SKM-1 treated with dmso at 0.1 percent for 144 hours (cell line): ENCODE measurements around the gene SH3PXD2A.

Source experiments
- DNase-seq: peaks from one replicate; lab custom pipeline; 2025; ENCODE audit not compliant: unreplicated experiment; lab: John Stamatoyannopoulos, UW

Gene SH3PXD2A, protein sequence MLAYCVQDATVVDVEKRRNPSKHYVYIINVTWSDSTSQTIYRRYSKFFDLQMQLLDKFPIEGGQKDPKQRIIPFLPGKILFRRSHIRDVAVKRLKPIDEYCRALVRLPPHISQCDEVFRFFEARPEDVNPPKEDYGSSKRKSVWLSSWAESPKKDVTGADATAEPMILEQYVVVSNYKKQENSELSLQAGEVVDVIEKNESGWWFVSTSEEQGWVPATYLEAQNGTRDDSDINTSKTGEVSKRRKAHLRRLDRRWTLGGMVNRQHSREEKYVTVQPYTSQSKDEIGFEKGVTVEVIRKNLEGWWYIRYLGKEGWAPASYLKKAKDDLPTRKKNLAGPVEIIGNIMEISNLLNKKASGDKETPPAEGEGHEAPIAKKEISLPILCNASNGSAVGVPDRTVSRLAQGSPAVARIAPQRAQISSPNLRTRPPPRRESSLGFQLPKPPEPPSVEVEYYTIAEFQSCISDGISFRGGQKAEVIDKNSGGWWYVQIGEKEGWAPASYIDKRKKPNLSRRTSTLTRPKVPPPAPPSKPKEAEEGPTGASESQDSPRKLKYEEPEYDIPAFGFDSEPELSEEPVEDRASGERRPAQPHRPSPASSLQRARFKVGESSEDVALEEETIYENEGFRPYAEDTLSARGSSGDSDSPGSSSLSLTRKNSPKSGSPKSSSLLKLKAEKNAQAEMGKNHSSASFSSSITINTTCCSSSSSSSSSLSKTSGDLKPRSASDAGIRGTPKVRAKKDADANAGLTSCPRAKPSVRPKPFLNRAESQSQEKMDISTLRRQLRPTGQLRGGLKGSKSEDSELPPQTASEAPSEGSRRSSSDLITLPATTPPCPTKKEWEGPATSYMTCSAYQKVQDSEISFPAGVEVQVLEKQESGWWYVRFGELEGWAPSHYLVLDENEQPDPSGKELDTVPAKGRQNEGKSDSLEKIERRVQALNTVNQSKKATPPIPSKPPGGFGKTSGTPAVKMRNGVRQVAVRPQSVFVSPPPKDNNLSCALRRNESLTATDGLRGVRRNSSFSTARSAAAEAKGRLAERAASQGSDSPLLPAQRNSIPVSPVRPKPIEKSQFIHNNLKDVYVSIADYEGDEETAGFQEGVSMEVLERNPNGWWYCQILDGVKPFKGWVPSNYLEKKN

GRCh38 chr10:103855424-103855823 lies at the start of gene SH3PXD2A:
Gene SH3PXD2A, minus strand, starts transcription at chr10:103855576. Its CDS starts 310 bp downstream, at chr10:103855266.
- DNase-seq, result no peak

DNA sequence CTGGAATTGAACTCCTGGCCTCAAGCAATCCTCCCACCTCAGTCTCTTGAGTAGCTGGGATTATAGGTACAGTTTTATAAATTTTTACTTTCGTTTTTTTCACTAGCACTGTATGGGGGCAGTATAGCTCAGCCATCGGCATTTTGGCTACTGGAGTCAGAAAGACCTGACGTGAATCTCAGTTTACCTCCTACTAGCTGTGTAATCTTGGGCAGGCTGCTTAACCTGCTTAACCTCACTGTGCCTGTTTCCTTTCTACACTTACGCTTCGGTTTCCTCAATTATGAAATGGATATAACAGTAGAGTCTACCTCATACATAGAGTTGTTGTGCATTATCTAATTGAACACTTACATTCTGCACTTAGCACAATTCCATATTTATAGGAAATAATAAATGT lies 45.9 kb upstream of the SH3PXD2A start:
- DNase-seq, result no peak

GRCh38 chr10:103899312-103899711 lies 43.9 kb upstream of the SH3PXD2A start:
- no peak for DNase-seq

DNA sequence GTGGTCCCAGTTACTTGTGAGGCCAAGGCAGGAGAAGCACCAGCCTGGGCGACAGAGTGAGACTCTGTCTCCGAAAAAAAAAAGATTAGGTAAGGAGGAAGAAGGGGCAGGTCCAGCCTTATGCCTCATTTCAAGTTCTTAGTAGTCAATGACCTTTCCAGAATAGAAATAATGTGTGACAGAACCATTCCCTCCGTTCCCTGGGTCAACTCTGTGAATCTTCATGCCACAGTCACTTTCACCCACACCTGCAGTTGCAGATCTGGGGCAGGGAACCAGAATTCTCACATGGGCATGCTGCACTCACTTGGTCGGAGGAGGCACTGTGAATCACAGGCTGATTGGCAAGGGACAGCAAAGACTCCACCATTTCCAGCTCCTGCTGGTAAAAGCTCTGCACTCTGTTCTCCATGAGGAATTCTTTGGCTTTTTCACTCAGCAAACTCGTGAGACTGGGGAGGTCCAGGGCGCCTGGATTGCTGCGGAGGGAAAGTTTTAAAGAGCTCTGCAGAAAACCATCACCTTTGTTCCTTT lies 41.9 kb upstream of the SH3PXD2A start:
- DNase-seq, result no peak

DNA sequence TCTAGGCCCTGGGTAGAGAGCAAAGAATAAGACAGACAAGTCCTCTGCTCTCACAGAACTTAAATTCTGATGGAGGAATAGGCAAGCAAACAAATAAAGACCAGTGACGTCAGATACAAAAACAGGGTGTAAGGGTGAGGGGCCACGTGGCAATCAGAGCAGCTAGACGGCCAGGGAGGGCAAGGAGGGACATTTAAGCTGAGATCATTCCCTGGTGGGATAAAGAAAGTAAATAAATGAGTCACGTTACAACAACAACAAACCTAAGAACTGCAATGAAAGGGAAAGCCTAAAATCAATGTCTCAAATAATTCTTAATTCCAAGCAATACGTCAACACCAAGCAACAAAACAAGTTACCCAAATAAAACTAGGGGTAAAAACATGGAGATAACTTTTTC lies 40.8 kb upstream of the SH3PXD2A start:
- DNase-seq, result no peak

DNA sequence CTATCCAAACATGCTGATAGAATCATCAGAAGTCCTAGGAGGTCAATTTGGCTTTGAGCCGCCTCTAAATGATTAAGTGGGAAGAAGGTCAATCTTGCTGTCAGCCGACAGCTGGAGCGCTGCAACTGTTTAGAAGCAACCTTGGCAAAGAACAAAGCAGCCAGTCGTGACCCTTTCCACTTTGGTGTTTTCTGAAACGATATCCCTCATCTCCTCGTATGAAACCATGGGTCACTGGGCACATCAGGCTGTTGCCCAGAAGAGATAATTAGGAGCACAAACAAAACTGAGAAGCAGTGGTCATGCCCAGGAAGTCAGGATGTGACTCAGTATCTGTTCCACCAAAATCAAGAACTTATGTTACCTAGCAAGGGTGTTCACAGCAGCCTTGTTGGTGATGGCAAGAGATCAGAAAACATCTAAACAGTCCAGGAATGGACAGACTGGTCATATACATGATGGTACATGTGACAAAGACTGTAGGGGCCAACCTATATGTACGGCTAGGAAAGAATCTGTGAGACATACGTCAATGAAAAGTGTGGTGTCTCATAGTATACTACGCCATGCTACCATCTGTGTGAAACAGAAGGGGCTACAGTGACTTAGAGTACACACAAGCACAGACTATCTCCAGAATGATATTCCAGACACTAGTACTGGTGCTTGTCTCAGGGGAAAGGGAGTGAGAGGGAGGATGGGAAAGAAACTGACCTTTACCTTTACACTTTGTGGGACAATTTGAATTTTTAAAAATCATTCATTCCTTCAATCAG lies 40.2 kb upstream of the SH3PXD2A start:
- no peak for DNase-seq

DNA sequence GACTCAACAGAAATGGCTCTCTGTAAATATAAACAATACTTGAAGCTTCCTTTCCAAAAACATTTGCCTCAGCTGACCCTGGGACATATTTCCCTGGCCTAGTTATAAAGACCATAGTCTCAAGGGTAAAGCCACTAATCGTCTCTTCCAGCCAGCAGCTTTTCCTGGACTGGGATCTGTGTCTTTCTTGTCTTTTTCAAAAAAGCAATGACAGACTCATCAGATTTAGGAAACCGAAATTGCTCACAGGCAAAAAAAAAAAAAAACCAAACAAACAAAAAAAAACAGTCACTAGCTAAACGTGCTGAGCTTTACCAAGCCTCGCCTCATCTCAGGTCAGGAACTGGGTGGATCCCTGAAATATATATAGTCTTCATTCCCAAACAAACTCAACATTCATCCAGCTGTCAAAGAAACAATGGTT lies 39.1 kb upstream of the SH3PXD2A start:
- DNase-seq, result no peak

DNA sequence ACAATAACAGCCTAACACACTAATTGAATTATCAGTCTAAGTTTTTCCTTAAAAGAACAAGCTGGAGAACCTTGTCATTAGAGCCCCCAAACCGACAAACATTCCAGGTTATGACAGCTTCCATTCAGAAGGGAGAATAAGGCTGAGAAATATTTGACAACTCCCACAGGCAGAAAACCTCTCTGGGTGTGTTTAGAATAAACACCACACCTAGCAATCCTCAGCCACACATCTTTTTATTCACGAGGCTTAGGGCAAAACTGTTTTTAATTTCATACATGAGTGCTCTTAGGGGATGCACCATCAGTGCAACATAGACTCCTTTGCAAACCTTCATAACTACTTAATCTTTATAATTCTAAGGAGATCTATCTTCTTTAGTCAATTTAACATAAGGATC lies 38.4 kb upstream of the SH3PXD2A start:
- DNase-seq, result no peak

DNA sequence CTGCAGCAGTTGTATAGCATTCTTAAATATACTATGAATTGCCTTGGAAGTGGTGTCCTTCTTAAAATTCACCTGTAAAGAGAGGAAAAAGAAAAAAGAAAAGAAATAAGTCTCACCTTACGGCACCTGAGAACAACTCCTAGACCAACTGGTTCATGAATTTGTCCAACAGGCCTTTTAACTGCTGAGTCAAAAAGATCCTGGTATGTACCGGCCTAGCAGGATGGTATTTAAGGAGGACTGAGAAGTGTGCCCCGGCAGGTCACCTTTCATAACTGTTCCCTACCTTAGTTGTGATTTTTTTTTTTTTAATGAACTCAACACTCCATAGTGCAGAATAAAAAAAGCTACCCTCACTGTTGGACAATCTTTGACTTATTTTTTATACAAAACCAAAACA lies 36.8 kb upstream of the SH3PXD2A start:
- DNase-seq, result no peak

- DNase-seq, result no peak
Measured at GRCh38 chr10:103890688-103891087, 35.3 kb upstream of the SH3PXD2A start.

DNA sequence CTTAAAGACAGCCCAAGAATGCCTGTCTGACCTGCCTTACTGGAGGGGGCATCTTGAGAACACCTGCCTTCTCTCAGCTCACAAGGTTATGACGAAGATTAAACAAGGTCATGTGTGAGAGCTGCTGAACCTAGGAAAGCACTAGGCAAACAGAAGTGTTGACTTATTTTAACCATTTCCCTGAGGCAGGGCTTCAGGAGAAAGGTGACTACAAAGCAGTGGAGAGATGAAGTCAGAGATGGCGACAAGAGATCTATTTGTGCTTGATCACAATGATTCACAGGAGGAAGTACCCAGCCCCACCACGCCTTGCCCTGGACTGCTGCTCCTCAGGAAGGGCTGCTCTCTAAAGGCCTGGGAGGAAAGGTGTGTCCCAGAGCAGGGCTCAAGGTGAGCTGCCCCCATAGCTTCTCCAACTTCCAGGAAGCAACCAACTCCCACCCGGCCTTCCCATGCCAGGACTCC lies 34.9 kb upstream of the SH3PXD2A start:
- DNase-seq, result no peak

GRCh38 chr10:103889121-103889720 lies 33.8 kb upstream of the SH3PXD2A start:
- no peak for DNase-seq

GRCh38 chr10:103888113-103888841 lies 32.9 kb upstream of the SH3PXD2A start:
- peak; percentile 69 for DNase-seq

- DNase-seq, result no peak
Measured at GRCh38 chr10:103885617-103886016, 30.2 kb upstream of the SH3PXD2A start.

DNA sequence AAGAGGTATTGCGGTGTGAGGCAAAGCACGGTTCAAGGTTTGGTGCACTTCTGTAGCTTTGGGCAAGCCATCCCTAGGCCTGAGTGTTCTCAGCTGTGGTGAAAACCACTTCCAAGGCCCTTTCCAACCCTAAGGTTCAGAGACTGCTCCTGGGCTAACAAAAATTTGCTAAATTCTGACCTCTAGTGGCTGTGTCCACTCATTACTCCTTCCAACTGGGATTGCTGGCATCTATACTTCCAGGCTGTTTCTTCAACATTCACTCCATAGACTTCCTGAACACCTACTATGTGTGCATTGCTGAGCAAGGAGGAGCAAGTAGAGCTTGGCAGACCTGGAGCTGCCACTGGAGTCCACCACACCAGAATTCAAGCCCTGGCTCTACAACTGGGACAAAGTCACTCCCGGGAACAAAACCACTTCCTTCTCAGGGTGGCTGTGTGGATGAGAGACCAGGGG lies 29.3 kb upstream of the SH3PXD2A start:
- peak; percentile 44 for DNase-seq

GRCh38 chr10:103882285-103883007 lies 27.1 kb upstream of the SH3PXD2A start:
- DNase-seq, result no peak

DNA sequence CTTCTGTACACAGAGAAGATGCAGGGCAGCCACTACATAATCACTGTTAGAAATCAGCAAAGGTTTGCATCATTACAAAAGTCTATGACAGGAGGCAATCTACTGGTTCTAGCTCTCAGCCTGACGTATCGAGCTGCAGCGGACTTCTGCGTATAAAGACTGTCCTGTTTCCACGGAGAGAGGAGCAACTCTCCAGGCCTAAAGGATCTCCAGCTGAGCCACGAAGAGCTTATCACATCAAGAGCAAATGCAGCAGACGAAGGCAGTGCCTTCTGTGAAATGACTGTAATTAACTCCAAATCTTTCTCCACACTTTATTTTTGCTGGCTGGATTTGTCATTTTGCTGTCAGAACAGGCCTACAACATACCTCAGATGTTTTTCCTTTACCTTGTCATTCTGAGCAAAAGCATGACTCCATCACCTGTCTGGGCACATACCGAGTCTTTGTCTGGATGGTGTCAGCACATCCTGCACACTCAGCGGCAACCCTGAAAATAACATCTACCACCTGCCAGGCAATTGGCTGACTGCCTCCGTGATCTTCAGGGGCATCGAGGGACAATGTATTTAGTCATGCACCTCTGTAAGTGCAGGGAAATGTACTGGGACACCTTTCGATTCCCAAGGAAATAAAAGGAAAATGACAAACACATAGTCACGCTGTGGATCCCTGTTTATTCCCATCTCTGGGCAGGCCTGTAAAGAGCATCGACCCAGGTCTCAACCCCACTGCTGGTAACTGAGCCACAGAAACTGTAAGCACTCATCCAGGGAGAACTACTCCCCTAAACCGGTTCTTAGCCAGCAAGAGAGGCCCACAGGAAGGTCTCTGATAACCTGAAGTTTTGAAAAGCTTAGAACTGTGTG lies 26.3 kb upstream of the SH3PXD2A start:
- DNase-seq, result no peak

GRCh38 chr10:103879831-103880230 lies 24.5 kb upstream of the SH3PXD2A start:
- DNase-seq, result no peak
